Suppressor macrophage treated with lipopolysaccharide for 4 hours (primary cell): Measurements from ENCODE around the gene MYBPC3.
A peak's percentile ranks its signal among the peaks of the same experiment; 100 is the strongest.

Experiments
- DNase-seq: peaks from one replicate; pipeline ENCODE4 v3.0.0-alpha.2; 2020

MYBPC3 gene

DNA sequence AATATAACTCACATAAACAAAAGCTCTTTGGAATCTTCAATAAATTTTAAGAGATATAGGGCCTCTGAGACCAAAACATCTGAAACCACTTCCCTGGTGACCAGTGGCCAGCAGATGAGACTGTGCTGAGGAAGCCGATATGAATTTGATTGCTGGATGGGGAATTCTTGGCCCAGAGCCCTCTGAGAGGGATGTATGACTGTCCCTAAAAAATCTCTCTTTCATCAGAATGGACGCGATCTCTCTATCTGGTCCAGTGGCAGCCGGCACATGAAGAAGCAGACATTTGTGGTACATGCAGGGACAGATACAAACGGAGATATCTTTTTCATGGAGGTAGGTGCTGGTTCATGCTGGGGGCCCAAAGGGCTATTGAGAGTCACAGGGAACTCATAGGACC lies 37.5 kb downstream of the MYBPC3 start:
- DNase-seq, result no peak

GRCh38 chr11:47308050-47308823 lies 44.3 kb downstream of the MYBPC3 start:
- DNase-seq, result no peak

GRCh38 chr11:47306484-47306844 lies 46.0 kb downstream of the MYBPC3 start:
- DNase-seq, result peak; percentile 12

- no peak for DNase-seq
Observed at GRCh38 chr11:47305734-47306483, 46.6 kb downstream of the MYBPC3 start.

- DNase-seq, result no peak
Observed at GRCh38 chr11:47302853-47303252, 49.6 kb downstream of the MYBPC3 start.

DNA sequence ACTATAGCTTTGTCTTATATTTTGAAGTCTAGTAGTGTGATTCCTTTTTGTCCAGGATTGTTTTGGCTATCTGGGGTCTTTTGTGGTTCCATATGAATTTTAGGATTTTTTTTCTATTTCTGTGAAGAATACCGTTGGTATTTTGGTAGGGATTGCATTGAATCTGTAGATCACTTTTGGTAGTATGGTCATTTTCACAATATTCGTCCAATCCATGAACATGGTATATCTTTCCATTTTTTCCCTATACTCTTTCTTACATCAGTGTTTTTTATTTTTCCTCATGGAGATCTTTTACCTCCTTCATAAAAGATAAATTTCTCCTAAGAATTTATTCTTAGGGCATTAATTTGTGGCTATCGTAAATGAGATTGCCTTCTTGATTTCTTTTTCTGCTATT lies 53.4 kb downstream of the MYBPC3 start:
- no peak for DNase-seq

DNA sequence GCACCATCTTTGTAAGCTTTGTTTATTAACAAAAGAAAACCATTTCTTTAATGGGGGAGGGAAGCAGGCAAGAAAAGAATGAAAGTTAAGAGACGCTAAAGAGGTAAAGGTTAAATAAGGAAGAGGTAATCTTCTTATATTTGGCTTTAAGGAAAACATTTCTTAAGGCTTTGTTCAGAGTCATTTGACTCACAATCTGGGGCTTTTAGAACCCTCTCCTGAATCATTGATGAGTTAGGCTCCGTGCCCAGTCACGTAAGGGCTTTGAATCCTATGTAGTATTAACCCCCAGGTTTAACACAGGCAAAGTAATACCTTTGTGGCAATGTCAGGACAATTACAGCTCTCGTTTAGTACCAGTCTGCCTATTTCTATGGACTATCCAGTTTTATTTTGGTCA lies 56.5 kb downstream of the MYBPC3 start:
- no peak for DNase-seq

DNA sequence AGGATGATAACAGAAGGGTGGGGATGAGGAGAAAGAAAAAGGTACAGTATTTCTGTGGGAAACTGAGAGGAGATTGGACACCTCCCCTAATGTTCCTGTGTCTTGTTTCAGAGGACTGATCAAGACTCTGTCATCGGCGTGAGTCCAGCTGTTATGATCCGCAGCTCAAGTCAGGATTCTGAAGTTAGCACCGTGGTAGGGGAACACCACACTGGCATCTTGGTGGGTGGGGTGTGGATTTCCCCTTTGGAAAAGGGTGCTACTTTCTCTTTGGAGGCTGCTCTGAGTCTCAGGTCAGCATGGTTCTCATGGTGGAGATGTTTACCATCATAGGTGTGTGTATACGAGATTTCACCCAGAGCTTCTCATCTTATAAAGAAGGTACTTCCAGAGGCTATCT lies 57.1 kb downstream of the MYBPC3 start:
- no peak for DNase-seq

DNA sequence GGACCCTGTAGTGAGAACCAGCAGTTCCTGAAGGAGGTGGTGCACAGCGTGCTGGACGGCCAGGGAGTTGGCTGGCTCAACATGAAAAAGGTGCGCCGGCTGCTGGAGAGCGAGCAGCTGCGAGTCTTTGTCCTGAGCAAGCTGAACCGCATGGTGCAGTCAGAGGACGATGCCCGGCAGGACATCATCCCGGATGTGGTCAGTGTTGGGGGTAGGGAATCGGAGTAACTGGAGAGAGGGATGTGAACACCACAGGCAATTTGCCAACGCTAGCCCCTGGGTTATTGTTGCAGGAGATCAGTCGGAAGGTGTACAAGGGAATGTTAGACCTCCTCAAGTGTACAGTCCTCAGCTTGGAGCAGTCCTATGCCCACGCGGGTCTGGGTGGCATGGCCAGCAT lies 62.6 kb downstream of the MYBPC3 start:
- no peak for DNase-seq

DNA sequence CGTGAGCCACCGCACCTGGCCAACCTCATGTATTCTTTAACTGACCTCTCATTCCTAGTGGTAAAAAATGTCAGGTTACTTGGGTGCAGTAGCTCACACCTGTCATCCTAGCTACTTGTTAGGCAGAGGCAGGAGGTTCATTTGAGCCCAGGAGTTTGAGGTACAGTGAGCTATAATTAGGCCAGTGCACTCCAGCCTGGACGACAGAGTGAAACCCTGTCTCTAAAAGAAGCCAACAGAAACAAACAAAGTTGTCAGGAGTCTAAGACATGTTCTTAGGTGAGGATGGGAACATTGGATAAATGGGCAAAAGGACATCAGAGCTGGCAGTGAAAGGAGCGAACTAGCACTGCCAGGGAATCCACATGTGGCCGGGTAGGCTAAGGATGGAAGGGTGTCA lies 64.4 kb downstream of the MYBPC3 start:
- DNase-seq, result no peak

- DNase-seq, result no peak
Observed at GRCh38 chr11:47285969-47286770, 66.3 kb downstream of the MYBPC3 start.

DNA sequence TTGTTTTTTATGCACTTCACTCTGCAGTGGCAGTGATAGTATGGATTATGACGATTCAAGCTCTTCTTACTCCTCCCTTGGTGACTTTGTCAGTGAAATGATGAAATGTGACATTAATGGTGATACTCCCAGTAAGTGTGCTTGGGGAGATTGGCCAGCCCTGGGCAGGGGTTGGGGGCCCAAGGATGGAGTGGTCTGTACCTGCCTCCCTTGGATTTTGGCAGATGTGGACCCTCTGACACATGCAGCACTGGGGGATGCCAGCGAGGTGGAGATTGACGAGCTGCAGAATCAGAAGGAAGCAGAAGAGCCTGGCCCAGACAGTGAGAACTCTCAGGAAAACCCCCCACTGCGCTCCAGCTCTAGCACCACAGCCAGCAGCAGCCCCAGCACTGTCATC lies 68.4 kb downstream of the MYBPC3 start:
- DNase-seq, result no peak

- DNase-seq, result no peak
Observed at GRCh38 chr11:47282462-47282861, 70.0 kb downstream of the MYBPC3 start.
